Cardiac muscle cell (in vitro differentiated cells and primary cell): ENCODE data around the gene FBXL19. TPM values are rescaled to one million over a fixed set of nuclear protein-coding genes. Genes with fewer than 3 reads are reported as not detected.

Source experiments
- DNase-seq, 2 donors: peaks; one replicate each; pipeline versions ENCODE4 v3.0.0 to v3.0.0-alpha.2; 2010 to 2017; ENCODE audit warnings: low read depth in 1 of 2, low spot score in 1 of 2
- H3K27ac ChIP-seq: fragments of 200-600 bp; sonication (generic); 2 replicates; pipeline ENCODE4 v1.5.1; 2016
- H3K27me3 ChIP-seq: fragments of 200-600 bp; sonication (generic); 2 replicates; pipeline ENCODE4 v1.6.0; 2016; ENCODE audit warnings: control low read depth
- H3K36me3 ChIP-seq: fragments of 200-600 bp; sonication (generic); 2 replicates; pipeline ENCODE4 v1.5.1; 2016; ENCODE audit warnings: control low read depth
- H3K4me1 ChIP-seq: fragments of 200-600 bp; sonication (generic); 2 replicates; pipeline ENCODE4 v1.8.1; 2017; ENCODE audit warnings: low read depth, mild to moderate bottlenecking, mixed run types
- H3K4me3 ChIP-seq: fragments of 200-600 bp; sonication (generic); 2 replicates; pipeline ENCODE4 v1.5.1; 2016; ENCODE audit warnings: mild to moderate bottlenecking
- H3K9me3 ChIP-seq: fragments of 200-600 bp; sonication (generic); 2 replicates; pipeline ENCODE4 v1.5.1; 2017; ENCODE audit warnings: low read depth, mild to moderate bottlenecking, control low read depth
- CTCF ChIP-seq: IDR thresholded peaks from 2 replicates; pipeline ENCODE4 v1.5.1; 2012; ENCODE audit warnings: low read depth, mild to moderate bottlenecking, low read length
- polyA plus RNA-seq: library from polyadenylated mRNA; unstranded; fragments of >200 nt; fragmentation: Nextera tagmentation; extraction: Ambion mirVana; gene quantifications from 2 replicates; pipeline ENCODE4 v1.2.1, GENCODE V29; 2016
- total RNA-seq: library from RNA; depleted of rRNA; stranded (reverse); fragments of >200 nt; gene quantifications from 2 replicates; pipeline ENCODE4 v1.2.3, GENCODE V29; 2016

Gene FBXL19
- total and polyA plus RNA-seq, 2 experiments from 2014 or later, result 4.0 to 60.0 TPM

GRCh38 chr16:30992931-30993816, 69.8 kb downstream of the FBXL19 start:
- DNase-seq, result no peak
- H3K27ac ChIP-seq, result no peak overlapping the region

GRCh38 chr16:30995927-30996323, 72.6 kb downstream of the FBXL19 start:
- H3K36me3 ChIP-seq, result no peaks in the 10 kb centered on the region
- peaks cover 14% of the 10 kb centered on the region for H3K27me3 ChIP-seq
- H3K9me3 ChIP-seq, result no peaks in the 10 kb centered on the region
- no peak overlapping the region for H3K27ac ChIP-seq
- peaks cover 4% of the 10 kb centered on the region for H3K4me1 ChIP-seq
- no peak for DNase-seq
- no peak for TF ChIP-seq CTCF
- no peak overlapping the region for H3K4me3 ChIP-seq

More at GRCh38 chr16:30992931-30993816, 69.8 kb downstream of the FBXL19 start:
- H3K36me3 ChIP-seq, result no peaks in the 10 kb centered on the region
- TF ChIP-seq CTCF, result no peak
- no peak overlapping the region for H3K4me3 ChIP-seq
- no peaks in the 10 kb centered on the region for H3K9me3 ChIP-seq
- H3K4me1 ChIP-seq, result peaks cover 4% of the 10 kb centered on the region
- H3K27me3 ChIP-seq, result peaks cover 14% of the 10 kb centered on the region

GRCh38 chr16:30996324-30996984, 73.1 kb downstream of the FBXL19 start:
- H3K36me3 ChIP-seq, result no peaks in the 10 kb centered on the region
- DNase-seq, result no peak
- H3K27ac ChIP-seq, result no peak overlapping the region
- H3K4me1 ChIP-seq, result peaks cover 4% of the 10 kb centered on the region
- peak overlapping the region; percentile 30 for H3K4me3 ChIP-seq
- H3K27me3 ChIP-seq, result peaks cover 14% of the 10 kb centered on the region
- no peaks in the 10 kb centered on the region for H3K9me3 ChIP-seq
- TF ChIP-seq CTCF, result no peak

- Histone ChIP-seq H3K27ac (no peak overlapping the region), H3K27me3 (peaks cover 14% of the 10 kb centered on the region), H3K4me1 (peaks cover 8% of the 10 kb centered on the region), H3K4me3 (peak overlapping the region; percentile 30), H3K36me3 (no peaks in the 10 kb centered on the region), H3K9me3 (no peaks in the 10 kb centered on the region)
- no peak for TF ChIP-seq CTCF
- DNase-seq, result peak; percentile 68 to 76
These were observed 73.8 kb downstream of the FBXL19 start for GRCh38 chr16:30996985-30997724.

GRCh38 chr16:30997725-30998711, 74.6 kb downstream of the FBXL19 start:
- TF ChIP-seq CTCF, result no peak
- no peak overlapping the region for H3K27ac ChIP-seq

More at GRCh38 chr16:30997725-30998711, 74.6 kb downstream of the FBXL19 start:
- Histone ChIP-seq H3K4me1 (peaks cover 8% of the 10 kb centered on the region), H3K4me3 (no peak overlapping the region), H3K27me3 (peaks cover 14% of the 10 kb centered on the region), H3K36me3 (no peaks in the 10 kb centered on the region), H3K9me3 (no peaks in the 10 kb centered on the region)
- peak in 1 of 2 donors; percentile 66 for DNase-seq
